ENCODE measurements around the gene STX4. TPM values are rescaled to one million over a fixed set of nuclear protein-coding genes. Genes with fewer than 3 reads are reported as not detected.

STX4 gene
- total and polyA plus RNA-seq, 9 of the 15 experiments (the other 6 are each of a cell fraction or from before 2014, with no cell fraction given): 3.2 to 48.0 (median 21.5) TPM

- no TSS peak for BruUV-seq (replicated peaks)
- Histone ChIP-seq H4K20me1 (replicated peaks; ENCODE audit: control insufficient read depth, insufficient read depth, low read length) (no peaks in the 10 kb centered on the region), H3K4me3 (no peak overlapping the region), H3K27me3 (ENCODE audit: control insufficient read depth in 2 of 2, insufficient read depth in 2 of 2, low read length in 2 of 2) (no peaks in the 10 kb centered on the region), H3K79me2 (ENCODE audit: control insufficient read depth, insufficient read depth, low read length) (no peaks in the 10 kb centered on the region), H3K9me1 (ENCODE audit: control insufficient read depth, insufficient read depth, low read length) (no peaks in the 10 kb centered on the region), H3K36me3 (ENCODE audit: control insufficient read depth, insufficient read depth, low read length) (no peaks in the 10 kb centered on the region), H3K9me3 (replicated peaks; ENCODE audit: control insufficient read depth, insufficient read depth, low read depth, low read length) (no peaks in the 10 kb centered on the region), H3K4me1 (replicated peaks in 1 of 2; ENCODE audit: control insufficient read depth in 2 of 2, insufficient read depth in 2 of 2, low read length in 2 of 2) (peaks cover 22 to 27% of the 10 kb centered on the region in 2 experiments), H3K27ac (ENCODE audit: extremely low read depth, low read depth, low read length) (no peak overlapping the region), H3K9ac (ENCODE audit: insufficient read depth in 1 of 2, low read depth in 2 of 2, low read length in 2 of 2) (0 out of 4 replicates have a peak overlapping the region, but pooled peaks of 1 of the 2 experiments have one; percentile 59), H3K4me2 (ENCODE audit: insufficient read depth, low read length) (no peak overlapping the region), H2AFZ (ENCODE audit: low read depth, low read length) (no peak overlapping the region)
- DNase-seq (ENCODE audit: extremely low read depth in 1 of 4, low spot score in 3 of 4) (no peak), FAIRE-seq (no peak), ATAC-seq (no peak)
- in situ Hi-C loops (cut with MboI): no loop called here
- intact Hi-C loops (cut with micrococcal nuclease): no loop called here
- POLR2A ChIA-PET: interaction anchor here (0.6 to 2.1 kb wide), 3 partner anchors 38 to 176 kb away, joined by 3 to 13 read pairs (median 4); partner anchors contain the start of gene FUS
- CTCF ChIA-PET (ENCODE audit: low intra/inter-chr PET ratio): no interaction called here
- WGBS (ENCODE audit: insufficient coverage, low coverage, missing lambda C conversion rate): 59% methylated on average over 6 of the region's 6 CpGs
- no peak for TF ChIP-seq ZNF830 (CRISPR knock-in tag; IDR thresholded peaks at IDR 0.05)
- no peak for TF ChIP-seq ETS1 (conservative IDR thresholded peaks at IDR 0.05; ENCODE audit: control insufficient read depth, low read depth, low read length)
- TF ChIP-seq HOXB6 (CRISPR knock-in tag; IDR thresholded peaks at IDR 0.05; ENCODE audit: borderline replicate concordance): no peak
- no peak for TF ChIP-seq BRD9 (IDR thresholded peaks at IDR 0.05; ENCODE audit: low read depth, partially characterized antibody)
- TF ChIP-seq ZNF197 (CRISPR knock-in tag; IDR thresholded peaks at IDR 0.05; ENCODE audit: low read depth): no peak
- TF ChIP-seq E2F1 (CRISPR knock-in tag; IDR thresholded peaks at IDR 0.05): no peak
- no peak for TF ChIP-seq RREB1 (CRISPR knock-in tag; IDR thresholded peaks at IDR 0.05)
- no peak for TF ChIP-seq ARID1B (IDR thresholded peaks at IDR 0.05)
- no peak for TF ChIP-seq VEZF1 (CRISPR knock-in tag; IDR thresholded peaks at IDR 0.05)
- no peak for TF ChIP-seq ATF7 (IDR thresholded peaks at IDR 0.05)
- no peak for TF ChIP-seq ZC3H4 (CRISPR knock-in tag; IDR thresholded peaks at IDR 0.05; ENCODE audit: borderline replicate concordance)
Observed at GRCh38 chr16:31003744-31004143, 29.6 kb upstream of the STX4 start.

Measured in K562 (cell line).